Central memory CD8-positive, alpha-beta T cell (primary cell): ENCODE measurements around the gene GLYATL1.
"Not testable (repeated sequence)": the region's sequence is repeated elsewhere in the genome, so short reads cannot be mapped to it uniquely, and the experiment has no call there.

Source experiments
- ATAC-seq: fragments of 150-1000 bp; cut with Tn5 transposase; replicated peaks from 2 replicates; pipeline ENCODE4 v1.10.0; 2022; ENCODE audit warnings: mild to moderate bottlenecking, moderate FRiP score, moderate number of reproducible peaks; ENCODE audit not compliant: poor library complexity, severe bottlenecking; ENCODE audit errors: extremely low read depth
- DNase-seq, 2 donors: peaks; one replicate each; pipeline ENCODE4 v3.0.0; 2021; ENCODE audit warnings: low spot score in 2 of 2
- H3K27ac Mint-ChIP-seq: one replicate; pipeline ENCODE4 v1.8.0; 2022; ENCODE audit warnings: low read depth, mild to moderate bottlenecking, moderate library complexity, mixed read lengths
- H3K27me3 Mint-ChIP-seq: one replicate; pipeline ENCODE4 v1.8.0; 2022; ENCODE audit warnings: mixed read lengths
- H3K36me3 Mint-ChIP-seq: one replicate; pipeline ENCODE4 v1.8.0; 2022; ENCODE audit warnings: mild to moderate bottlenecking, moderate library complexity, mixed read lengths; ENCODE audit not compliant: insufficient read depth
- H3K4me1 Mint-ChIP-seq: one replicate; pipeline ENCODE4 v1.8.0; 2022; ENCODE audit warnings: mixed read lengths
- H3K4me3 Mint-ChIP-seq: one replicate; pipeline ENCODE4 v1.8.0; 2022; ENCODE audit warnings: mild to moderate bottlenecking, moderate library complexity, mixed read lengths
- H3K9me3 Mint-ChIP-seq: one replicate; pipeline ENCODE4 v1.8.0; 2022; ENCODE audit warnings: mixed read lengths

GLYATL1 gene

DNA sequence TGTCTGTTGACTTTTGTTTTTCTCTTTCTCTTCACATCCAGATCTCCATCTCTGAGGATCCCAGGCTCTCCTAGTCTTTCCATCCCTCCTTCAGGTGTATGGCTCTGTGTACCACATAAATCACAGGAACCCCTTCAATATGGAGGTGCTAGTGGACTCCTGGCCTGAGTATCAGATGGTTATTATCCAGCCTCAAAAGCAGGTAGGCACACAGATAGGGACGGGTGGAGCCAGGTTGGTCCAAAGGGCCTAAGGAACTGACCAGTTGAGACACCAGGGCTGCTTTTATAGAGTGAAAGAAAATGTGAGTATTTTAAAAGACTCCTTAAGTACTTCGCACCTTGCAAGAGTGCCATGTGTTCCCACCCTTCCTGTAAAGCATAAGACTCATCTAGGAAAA, 39.9 kb downstream of the GLYATL1 start:
- Mint-ChIP-seq H3K27ac (no peak overlapping the region), H3K4me3 (no peak overlapping the region), H3K36me3 (peaks cover 2% of the 10 kb centered on the region)

DNA sequence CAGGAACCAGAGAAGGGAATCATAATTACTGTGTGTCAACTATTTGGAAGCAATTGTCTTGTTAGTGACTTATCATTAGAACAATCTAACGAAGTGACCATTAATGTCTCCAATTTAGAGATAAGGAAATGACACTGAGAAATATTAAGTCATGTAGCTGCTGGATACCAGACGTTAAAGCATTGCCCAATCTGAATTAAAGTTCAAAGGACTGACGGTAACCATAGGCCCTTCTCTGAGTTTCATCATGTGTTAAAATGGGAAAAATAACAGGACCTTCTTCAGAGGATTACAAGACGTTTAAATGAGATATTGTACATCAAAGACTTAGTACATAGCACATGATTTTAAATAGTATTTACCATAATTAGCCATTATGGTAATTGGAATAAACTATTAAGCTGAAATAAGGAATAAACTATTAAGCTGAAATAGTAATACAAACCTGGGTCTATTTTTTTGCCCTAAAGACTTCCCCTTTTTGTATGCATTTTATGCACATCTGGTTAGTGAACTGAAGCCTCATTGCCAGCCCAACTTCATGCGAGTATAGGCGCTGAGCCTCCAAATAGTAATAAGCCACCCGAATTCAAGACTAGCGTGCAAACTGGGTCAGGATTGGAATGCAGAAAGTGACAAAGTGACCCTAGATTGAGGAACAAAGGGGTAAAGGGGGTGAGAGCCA, 41.0 kb downstream of the GLYATL1 start:
- H3K27me3 Mint-ChIP-seq, result peaks cover 9% of the 10 kb centered on the region
- ATAC-seq (no peak), DNase-seq (no peak)
- no peak overlapping the region for H3K4me3 Mint-ChIP-seq
- H3K4me1 Mint-ChIP-seq, result no peaks in the 10 kb centered on the region
- H3K36me3 Mint-ChIP-seq, result peaks cover 3% of the 10 kb centered on the region
- H3K9me3 Mint-ChIP-seq, result no peaks in the 10 kb centered on the region
- H3K27ac Mint-ChIP-seq, result no peak overlapping the region

More for the DNA sequence above, 39.9 kb downstream of the GLYATL1 start:
- H3K27me3 Mint-ChIP-seq, result peaks cover 4% of the 10 kb centered on the region
- ATAC-seq, result no peak
- DNase-seq, result no peak
- H3K4me1 Mint-ChIP-seq, result no peaks in the 10 kb centered on the region
- no peaks in the 10 kb centered on the region for H3K9me3 Mint-ChIP-seq

DNA sequence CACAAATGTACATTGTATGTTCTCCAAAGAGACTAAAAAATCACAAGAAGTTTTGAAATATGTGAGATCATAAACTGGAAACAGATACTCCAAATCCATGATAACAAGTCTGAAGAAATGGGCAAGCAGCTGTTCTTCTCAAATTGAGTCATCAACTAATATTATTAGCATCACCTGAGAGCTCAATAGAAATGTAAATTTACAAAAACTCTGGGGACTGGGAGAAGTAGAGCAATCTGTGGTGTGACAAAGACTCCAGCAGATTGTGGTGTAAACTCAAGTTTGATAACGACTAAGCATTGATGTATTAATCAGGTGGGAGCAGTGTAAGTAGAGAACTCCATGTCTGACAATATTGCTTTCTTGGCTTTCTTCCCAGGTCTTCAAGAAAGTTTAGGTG, 53.2 kb downstream of the GLYATL1 start:
- H3K27ac Mint-ChIP-seq, result no peak overlapping the region
- ATAC-seq (no peak), DNase-seq (no peak)
- no peaks in the 10 kb centered on the region for H3K9me3 Mint-ChIP-seq
- H3K36me3 Mint-ChIP-seq, result no peaks in the 10 kb centered on the region
- H3K4me1 Mint-ChIP-seq, result no peaks in the 10 kb centered on the region
- H3K27me3 Mint-ChIP-seq, result peaks cover 89% of the 10 kb centered on the region
- no peak overlapping the region for H3K4me3 Mint-ChIP-seq

DNA sequence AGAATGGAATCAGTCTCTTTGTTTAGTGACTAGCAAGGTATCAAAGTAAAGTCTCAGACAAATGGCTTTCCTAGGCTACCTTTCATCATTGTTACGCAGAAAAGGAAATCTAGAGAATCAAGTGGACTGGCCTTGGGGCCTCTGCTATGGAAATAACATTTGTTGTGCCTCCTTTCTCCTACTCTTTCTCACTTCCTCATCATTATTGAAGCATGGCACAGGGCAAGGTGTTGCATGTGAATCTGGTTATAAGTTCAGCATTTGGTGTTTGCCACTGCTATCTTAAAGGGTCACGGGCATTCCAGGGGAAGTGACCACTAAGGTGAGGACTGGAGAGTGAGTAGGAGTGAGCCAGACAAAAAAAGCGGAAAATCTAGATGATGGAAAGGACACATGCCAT, 54.9 kb downstream of the GLYATL1 start:
- Mint-ChIP-seq H3K27ac (no peak overlapping the region), H3K36me3 (no peaks in the 10 kb centered on the region), H3K9me3 (no peaks in the 10 kb centered on the region), H3K27me3 (peaks cover 83% of the 10 kb centered on the region), H3K4me1 (no peaks in the 10 kb centered on the region), H3K4me3 (no peak overlapping the region)
- ATAC-seq, result no peak
- no peak for DNase-seq

DNA sequence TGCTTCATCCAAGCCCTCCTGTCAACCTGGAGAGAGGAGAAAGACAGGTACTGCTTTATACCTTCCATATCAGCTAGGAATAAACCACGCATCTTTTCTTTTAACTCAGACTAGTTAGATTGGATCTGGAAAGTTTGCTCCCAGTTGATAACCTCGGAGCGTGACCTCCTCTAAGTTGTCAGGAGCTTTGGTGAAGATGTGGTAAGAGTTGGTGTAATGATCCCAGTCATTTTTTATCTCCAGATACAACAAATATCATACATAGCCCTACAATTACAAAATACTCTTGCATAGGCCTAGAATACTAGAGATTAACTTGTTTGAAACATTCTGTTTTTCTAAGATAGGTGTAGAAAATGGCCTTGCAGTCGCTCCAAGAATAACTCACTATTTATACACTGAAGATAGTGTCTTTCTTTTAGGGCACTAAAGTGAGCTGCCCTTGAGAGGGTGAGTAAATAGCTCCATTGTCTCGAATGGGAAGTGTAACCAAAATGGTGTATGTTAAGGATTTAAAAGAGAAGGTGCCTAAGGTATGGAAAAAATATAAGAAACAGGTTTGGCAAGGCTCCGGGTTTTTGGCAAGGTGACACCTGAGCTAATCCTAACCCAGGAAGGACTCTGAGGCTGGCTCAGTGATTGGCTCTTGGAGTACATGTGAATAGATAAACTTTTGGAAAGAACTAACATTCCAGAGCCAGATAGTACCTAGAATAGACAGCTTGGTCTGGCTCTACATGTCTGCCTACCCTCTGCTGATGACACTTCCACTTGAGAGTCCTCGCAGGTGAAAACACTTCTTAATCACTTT, 59.4 kb downstream of the GLYATL1 start:
- ATAC-seq (no peak), DNase-seq (no peak)
- H3K4me1 Mint-ChIP-seq, result no peaks in the 10 kb centered on the region
- no peaks in the 10 kb centered on the region for H3K36me3 Mint-ChIP-seq
- H3K27me3 Mint-ChIP-seq, result peaks cover 48% of the 10 kb centered on the region
- no peak overlapping the region for H3K4me3 Mint-ChIP-seq
- H3K9me3 Mint-ChIP-seq, result no peaks in the 10 kb centered on the region
- no peak overlapping the region for H3K27ac Mint-ChIP-seq

DNA sequence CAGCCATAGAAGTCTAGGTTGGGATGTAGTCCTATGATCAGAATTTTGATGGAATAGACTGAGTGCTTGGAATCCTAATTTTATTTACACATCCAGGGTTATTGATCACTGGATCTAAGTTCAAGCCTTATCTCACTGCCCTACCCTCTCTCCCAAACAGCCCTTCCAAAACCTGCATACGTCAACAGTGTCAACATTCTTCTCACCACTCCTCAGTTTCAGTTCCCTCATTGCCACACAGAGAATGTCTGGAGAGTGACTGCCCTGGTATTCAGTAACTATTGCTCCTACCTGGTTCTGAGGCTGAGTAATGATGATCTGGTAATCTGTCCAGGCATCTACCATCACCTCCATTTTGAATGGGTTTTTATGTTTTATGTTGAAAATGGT, 60.0 kb downstream of the GLYATL1 start:
- H3K4me3 Mint-ChIP-seq, result no peak overlapping the region
- ATAC-seq, result no peak
- no peaks in the 10 kb centered on the region for H3K9me3 Mint-ChIP-seq
- peaks cover 42% of the 10 kb centered on the region for H3K27me3 Mint-ChIP-seq
- no peak for DNase-seq
- no peak overlapping the region for H3K27ac Mint-ChIP-seq
- H3K4me1 Mint-ChIP-seq, result no peaks in the 10 kb centered on the region
- no peaks in the 10 kb centered on the region for H3K36me3 Mint-ChIP-seq

DNA sequence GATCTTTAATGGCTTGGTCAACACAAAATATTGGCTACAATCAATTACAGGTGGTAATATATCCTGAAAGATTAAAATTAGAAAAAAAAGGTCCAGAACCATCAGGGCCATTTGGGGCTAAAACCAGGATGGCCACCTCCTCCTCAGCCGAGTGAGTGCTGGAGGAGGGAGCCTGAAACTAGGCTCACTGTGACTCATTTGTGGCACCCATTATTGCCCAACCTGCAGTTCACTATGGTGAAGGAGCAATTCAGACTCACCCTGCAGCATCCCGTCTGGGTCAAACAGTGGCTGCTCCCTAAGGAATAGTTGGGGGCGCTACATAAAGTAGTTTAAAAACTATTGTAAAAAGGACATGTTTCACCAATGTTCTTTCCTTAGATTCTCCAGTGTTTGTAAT, 60.7 kb downstream of the GLYATL1 start:
- H3K27me3 Mint-ChIP-seq, result peaks cover 40% of the 10 kb centered on the region
- H3K4me1 Mint-ChIP-seq, result no peaks in the 10 kb centered on the region
- no peak overlapping the region for H3K27ac Mint-ChIP-seq
- DNase-seq (no peak), ATAC-seq (no peak)
- H3K4me3 Mint-ChIP-seq, result no peak overlapping the region
- no peaks in the 10 kb centered on the region for H3K36me3 Mint-ChIP-seq
- H3K9me3 Mint-ChIP-seq, result no peaks in the 10 kb centered on the region

DNA sequence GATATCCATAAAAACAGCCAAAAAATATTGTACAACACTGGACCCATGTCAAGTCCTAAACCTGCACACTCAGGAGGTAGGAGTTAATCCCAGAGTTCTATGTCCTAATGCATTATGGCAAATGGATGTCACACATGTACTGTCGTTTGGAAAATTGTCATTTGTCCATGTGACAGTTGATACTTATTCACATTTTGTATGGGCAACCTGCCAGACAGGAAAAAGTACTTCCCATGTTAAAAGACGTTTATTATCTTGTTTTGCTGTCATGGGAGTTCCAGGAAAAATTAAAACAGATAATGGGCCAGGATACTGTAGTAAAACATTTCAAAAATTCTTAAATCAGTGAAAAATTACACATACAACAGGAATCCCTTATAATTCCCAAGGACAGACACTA, 62.7 kb downstream of the GLYATL1 start:
- H3K27me3 Mint-ChIP-seq, result peaks cover 35% of the 10 kb centered on the region
- not testable (repeated sequence) for H3K36me3 Mint-ChIP-seq, ATAC-seq, H3K9me3 Mint-ChIP-seq, DNase-seq, H3K4me3 Mint-ChIP-seq, H3K4me1 Mint-ChIP-seq, H3K27ac Mint-ChIP-seq
